ENCODE measurements around the gene PDX1. TPM values are rescaled to one million over a fixed set of nuclear protein-coding genes. Genes with fewer than 3 reads are reported as not detected.

The PDX1 gene
- total RNA-seq: not detected in 2 replicates

DNA sequence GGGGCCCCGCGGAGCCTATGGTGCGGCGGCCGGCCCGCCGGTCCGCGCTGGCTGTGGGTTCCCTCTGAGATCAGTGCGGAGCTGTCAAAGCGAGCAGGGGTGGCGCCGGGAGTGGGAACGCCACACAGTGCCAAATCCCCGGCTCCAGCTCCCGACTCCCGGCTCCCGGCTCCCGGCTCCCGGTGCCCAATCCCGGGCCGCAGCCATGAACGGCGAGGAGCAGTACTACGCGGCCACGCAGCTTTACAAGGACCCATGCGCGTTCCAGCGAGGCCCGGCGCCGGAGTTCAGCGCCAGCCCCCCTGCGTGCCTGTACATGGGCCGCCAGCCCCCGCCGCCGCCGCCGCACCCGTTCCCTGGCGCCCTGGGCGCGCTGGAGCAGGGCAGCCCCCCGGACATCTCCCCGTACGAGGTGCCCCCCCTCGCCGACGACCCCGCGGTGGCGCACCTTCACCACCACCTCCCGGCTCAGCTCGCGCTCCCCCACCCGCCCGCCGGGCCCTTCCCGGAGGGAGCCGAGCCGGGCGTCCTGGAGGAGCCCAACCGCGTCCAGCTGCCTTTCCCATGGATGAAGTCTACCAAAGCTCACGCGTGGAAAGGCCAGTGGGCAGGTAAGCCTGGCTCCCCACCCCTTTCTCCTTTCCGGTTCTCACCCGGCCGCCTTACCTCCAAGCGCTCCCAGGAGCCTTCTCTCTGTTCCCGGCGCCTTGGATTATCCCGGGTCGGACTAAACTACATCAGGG is at the start of gene PDX1:
Gene PDX1, plus strand, starts transcription at position 67 of the 743 bp plus-strand sequence. Its CDS starts 139 bp downstream, at position 206.
- intact Hi-C loops (cut with micrococcal nuclease): no loop called here

DNA sequence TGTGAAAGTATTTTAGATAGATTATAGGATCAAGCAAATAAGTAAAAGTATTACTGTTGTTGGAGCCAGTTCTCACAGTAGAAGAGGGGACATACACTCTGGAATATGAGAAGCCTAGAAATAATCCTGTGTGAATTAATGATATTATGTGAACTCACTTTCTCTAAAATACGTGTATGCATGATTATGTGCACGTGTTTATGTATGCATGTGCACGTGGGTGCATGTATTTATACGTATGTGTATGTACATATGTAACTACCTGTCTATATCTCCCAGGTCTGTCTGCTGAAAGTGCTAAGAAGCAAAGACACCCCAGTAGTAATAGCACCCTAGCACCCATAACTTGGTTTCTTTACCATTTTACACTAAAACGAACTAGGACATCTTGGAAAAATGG is 41.5 kb upstream of the PDX1 start:
- intact Hi-C loops (cut with micrococcal nuclease): no loop called here

GRCh38 chr13:27889471-27889870 is 30.3 kb upstream of the PDX1 start:
- intact Hi-C loops (cut with micrococcal nuclease): no loop called here

DNA sequence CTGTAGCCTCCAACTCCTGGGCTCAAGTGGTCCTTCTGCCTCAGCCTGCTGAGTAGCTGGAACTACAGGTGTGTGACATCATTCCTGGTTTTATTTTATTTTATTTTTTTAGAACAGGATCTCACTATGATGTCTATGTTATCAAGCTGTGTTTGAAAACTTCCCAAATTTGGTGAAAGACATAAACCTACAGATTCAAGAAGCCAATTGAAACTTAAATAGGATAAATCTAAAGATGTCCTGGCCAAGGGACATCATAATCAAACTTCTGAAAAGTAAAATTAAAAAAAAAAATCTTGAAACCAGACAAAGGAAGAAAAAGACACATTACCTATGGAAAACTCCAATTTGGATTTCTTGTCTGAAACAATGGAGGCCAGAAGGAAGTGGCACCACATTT is 23.1 kb upstream of the PDX1 start:
- intact Hi-C loops (cut with micrococcal nuclease): no loop called here

GRCh38 chr13:27904719-27905118 is 15.1 kb upstream of the PDX1 start:
- intact Hi-C loops (cut with micrococcal nuclease): no loop called here

GRCh38 chr13:27905650-27906049 is 14.2 kb upstream of the PDX1 start:
- intact Hi-C loops (cut with micrococcal nuclease): no loop called here

DNA sequence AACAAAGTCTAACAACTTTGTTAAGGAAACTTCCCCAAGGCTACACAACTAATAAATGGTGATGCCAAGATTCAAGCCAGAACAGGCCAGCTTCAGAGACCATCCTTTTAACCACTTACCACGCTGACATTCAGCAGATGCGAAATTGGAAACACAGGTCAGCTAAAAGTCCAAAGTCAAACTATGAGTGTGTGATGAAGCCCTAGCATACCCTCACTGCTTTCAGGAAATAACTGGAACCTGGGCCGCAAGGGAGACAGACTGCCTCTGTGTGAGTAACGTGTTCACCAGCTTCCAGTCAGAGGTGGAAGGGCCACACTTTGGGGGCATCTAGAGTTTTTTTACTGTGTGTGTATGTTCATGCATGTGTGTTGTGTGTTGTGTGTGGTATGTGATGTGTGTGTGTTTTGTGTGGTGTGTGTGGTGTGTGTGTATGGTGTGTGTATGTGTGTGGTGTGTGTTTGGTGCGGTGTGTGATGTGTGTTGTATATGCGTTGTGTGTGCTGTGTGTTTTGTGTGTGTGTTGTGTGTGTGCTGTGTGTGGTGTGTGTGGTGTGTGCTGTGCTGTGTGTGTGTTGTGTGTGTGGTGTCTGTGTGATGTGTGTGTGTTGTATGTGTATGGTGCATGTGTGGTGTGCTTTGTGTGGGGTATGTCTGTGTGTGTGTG is 12.5 kb upstream of the PDX1 start:
- intact Hi-C loops (cut with micrococcal nuclease): no loop called here

GRCh38 chr13:27909378-27909777 is 10.4 kb upstream of the PDX1 start:
- intact Hi-C loops (cut with micrococcal nuclease): no loop called here

DNA sequence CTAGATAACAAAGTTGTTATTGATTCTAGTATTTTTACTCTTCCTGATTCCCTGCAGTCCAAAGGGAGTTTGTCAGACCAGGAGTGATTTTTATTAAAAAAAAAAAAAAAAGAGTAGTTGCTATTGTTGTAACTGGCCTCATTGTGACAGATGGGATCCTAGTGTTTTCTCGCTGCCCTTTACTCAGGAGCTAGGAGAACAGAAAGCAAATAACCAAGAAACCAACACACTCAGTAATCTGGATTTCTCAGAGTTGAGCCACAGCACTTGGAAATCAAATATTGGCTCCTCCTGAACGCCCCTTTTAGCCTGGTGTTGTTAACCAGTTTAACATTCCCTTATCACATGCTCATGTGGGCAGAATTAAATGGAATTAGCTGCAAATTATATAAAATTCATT is 8.3 kb upstream of the PDX1 start:
- intact Hi-C loops (cut with micrococcal nuclease): no loop called here

DNA sequence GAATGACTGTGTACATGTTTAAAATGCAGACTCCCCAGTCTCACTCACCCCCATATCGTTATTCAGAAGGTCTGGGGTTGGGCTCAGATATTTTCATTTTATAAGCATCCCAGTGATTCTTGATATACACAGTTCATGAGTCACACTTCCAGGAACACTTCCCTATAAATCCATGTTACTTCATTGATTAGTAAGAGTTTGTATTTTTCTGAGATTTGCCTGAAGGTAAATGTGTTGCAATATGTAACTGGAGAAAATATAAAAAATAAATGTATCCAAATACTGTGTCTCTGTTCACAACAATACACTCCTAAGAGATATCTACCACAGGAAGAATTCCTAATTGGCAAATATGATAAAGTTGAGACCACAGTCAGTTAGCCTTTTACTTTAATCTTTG is 6.6 kb upstream of the PDX1 start:
- intact Hi-C loops (cut with micrococcal nuclease): no loop called here

GRCh38 chr13:27915301-27916207 is 4.2 kb upstream of the PDX1 start:
- intact Hi-C loops (cut with micrococcal nuclease): no loop called here

- intact Hi-C loops (cut with micrococcal nuclease): no loop called here
Observed at GRCh38 chr13:27917121-27917947, 2.5 kb upstream of the PDX1 start.

- intact Hi-C loops (cut with micrococcal nuclease): no loop called here
Observed at GRCh38 chr13:27918041-27918917, 1.5 kb upstream of the PDX1 start.

DNA sequence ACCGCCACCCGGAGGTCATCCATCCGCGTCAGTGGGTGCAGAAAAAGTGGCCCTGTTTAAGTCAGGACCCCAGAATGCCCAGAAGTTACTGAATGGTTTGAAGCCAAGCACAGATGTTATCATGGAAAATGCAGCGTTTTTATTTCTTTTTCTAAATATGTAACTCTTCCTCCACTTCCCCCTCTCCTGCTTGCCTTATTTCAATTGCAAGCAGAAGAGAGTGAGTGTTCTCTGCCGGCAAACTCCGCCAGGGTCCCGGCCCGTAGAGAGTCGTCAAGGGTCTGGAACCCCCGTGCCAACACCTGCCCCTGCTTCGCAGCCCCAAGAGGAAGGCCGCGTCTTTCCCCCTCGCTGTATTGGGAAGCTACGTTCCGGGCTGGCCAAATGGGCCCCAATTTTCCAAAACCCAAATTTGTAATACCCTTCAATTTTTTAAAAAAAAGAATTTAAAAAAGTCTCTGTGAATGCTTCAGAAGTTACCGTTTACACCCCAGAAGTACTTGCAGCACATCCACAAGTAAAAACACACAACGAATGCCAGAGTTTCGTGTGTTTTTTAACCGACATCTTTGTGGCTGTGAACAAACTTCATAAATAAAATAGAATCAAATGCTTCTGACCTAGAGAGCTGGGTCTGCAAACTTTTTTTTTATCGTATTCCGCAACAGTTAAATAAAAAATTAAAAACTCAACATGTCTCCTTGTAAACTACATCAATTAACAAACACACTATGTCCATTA is 712 bp upstream of the PDX1 start:
- intact Hi-C loops (cut with micrococcal nuclease): no loop called here

DNA sequence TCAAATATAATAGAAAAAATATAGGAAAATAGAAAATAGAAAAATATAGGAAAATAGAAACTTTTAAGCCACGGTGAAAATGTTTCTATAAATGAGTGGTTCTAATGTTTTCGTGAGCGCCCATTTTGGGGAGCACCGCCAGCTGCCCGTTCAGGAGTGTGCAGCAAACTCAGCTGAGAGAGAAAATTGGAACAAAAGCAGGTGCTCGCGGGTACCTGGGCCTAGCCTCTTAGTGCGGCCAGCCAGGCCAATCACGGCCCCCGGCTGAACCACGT is 204 bp upstream of the PDX1 start:
- intact Hi-C loops (cut with micrococcal nuclease): no loop called here

DNA sequence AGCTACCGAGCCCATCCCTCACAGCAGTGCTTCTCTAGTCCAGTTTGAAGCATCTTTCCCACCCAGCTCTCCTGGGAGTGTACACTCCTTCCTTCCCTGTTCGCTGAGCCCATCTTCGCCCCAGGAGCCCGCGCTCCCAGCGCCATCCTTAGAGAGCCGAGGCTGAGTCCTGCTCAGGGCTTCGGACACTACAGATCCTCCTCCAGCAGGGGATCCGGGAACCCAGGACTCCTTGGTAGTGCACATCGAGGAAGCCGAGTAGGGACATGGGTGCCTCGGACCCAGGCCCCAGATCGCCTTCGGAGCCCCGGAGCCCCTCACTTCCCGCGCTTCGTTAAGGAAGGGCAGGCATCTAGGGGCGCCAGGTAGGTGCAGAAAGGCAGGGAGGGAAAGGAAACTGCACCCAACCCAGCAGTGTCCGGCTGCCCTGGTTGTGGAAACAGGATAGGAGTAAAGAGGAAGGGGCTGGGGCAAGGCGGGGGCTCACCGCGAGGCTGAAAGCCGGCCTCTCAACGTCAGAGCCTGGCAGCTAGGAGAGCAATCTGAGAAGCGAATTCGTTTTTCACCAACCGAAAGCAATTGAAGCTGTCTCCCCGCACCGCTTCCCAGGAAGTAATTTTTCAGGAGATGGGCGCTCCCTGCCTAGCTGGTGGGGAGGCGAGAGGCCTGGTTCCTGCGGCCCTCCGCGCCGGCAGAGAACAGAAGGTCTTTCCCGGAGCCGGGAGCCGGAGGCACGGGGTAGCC is 1.0 kb downstream of the PDX1 start:
- intact Hi-C loops (cut with micrococcal nuclease): no loop called here

DNA sequence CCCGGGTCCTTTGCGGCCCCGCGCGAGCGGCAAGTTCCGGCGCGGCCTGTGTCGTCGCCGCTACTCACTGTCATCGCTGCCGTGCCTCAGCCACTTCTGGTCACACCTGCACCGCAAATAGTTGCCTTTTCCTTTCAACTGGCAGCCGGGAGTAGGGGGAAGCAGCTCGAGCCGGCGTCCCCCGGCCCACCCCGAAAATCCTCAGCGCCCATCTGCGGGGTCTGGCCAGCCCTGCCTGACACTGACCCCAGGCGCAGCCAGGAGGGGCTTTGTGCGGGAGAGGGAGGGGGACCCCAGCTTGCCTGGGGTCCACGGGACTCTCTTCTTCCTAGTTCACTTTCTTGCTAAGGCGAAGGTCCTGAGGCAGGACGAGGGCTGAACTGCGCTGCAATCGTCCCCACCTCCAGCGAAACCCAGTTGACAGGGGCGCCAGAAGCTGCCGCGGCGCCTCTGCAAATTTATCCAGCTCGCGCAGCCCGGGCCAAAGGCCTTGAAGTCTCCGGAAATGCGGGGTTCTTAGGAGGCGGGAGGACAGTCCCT is 1.7 kb downstream of the PDX1 start:
- intact Hi-C loops (cut with micrococcal nuclease): no loop called here
